Measurements from ENCODE around the gene LRP1.

LRP1 gene

GRCh38 chr12:57153415-57153997, 25.2 kb downstream of the LRP1 start:
- H3K4me1 ChIP-seq = no peaks in the 10 kb centered on the region
- no peak overlapping the region for H3K4me3 ChIP-seq (ENCODE audit: low read depth, low read length)
- no peak overlapping the region for H3K4me2 ChIP-seq (ENCODE audit: low read length)
- H3K36me3 ChIP-seq (ENCODE audit: control insufficient read depth, insufficient read depth, low read length) = no peaks in the 10 kb centered on the region
- H3K9ac ChIP-seq = no peak overlapping the region
- no peak for TF ChIP-seq CTCF (IDR thresholded peaks at IDR 0.05)
- H2AFZ ChIP-seq = no peak overlapping the region
- no peaks in the 10 kb centered on the region for H3K79me2 ChIP-seq
- no peak overlapping the region for H3K27ac ChIP-seq
- H3K9me3 ChIP-seq (ENCODE audit: control insufficient read depth, low read length) = no peaks in the 10 kb centered on the region
- H3K27me3 ChIP-seq (ENCODE audit: control insufficient read depth, insufficient read depth, low read length) = no peaks in the 10 kb centered on the region

DNA sequence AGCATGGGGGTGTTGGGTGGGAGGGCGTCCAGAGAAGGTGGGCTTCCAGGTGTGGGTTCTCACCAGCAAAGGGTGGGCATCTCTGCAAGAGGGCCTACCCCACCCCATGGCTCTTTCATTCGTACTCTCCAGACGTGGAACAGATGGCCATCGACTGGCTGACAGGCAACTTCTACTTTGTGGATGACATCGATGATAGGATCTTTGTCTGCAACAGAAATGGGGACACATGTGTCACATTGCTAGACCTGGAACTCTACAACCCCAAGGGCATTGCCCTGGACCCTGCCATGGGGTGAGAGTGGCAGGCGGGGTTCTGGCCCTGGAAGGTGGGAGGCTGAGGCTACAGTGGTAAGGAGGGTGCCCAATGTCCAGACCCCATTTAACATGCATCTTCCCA, 25.8 kb downstream of the LRP1 start:
- Histone ChIP-seq H3K4me3 (ENCODE audit: low read depth, low read length) (no peak overlapping the region), H3K27me3 (ENCODE audit: control insufficient read depth, insufficient read depth, low read length) (no peaks in the 10 kb centered on the region), H3K79me2 (no peaks in the 10 kb centered on the region), H3K4me1 (no peaks in the 10 kb centered on the region), H3K9ac (no peak overlapping the region), H2AFZ (no peak overlapping the region), H3K9me3 (ENCODE audit: control insufficient read depth, low read length) (no peaks in the 10 kb centered on the region), H3K36me3 (ENCODE audit: control insufficient read depth, insufficient read depth, low read length) (no peaks in the 10 kb centered on the region), H3K27ac (no peak overlapping the region), H3K4me2 (ENCODE audit: low read length) (no peak overlapping the region)
- no peak for TF ChIP-seq CTCF (IDR thresholded peaks at IDR 0.05)

DNA sequence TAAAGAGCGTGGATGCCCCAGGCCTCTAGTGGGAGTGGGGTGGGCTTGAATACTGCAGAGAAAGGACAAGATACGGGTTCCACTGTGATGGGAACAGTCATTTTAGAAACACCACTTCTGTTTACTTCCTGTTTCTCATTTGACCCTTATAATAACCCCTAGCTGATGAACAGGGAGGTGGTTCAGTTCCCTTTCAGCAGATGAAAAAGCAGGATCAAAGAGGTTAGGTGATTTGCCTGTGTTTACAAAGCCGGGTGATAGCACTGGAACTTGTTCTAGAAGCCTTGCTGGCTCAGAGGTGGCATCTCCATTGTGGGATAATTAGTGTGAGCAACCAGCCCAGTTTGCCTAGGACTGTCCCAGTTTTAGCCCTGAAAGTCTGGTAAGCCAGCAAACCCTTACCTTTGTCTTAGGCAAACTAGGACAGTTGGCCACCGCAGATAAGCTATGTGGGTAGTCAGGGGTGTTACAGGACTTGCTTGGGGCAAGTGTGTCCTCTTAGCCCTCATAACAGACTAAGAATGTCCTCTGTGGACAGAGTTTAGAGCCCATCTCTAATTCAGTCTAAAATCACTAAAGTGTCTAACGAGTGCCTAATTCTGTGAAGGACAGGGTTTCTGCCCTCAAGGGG, 26.6 kb downstream of the LRP1 start:
- no peaks in the 10 kb centered on the region for H3K9me3 ChIP-seq (ENCODE audit: control insufficient read depth, low read length)
- no peaks in the 10 kb centered on the region for H3K4me1 ChIP-seq
- no peak for TF ChIP-seq CTCF (IDR thresholded peaks at IDR 0.05)
- H3K36me3 ChIP-seq (ENCODE audit: control insufficient read depth, insufficient read depth, low read length) = no peaks in the 10 kb centered on the region
- no peaks in the 10 kb centered on the region for H3K79me2 ChIP-seq
- no peak overlapping the region for H3K9ac ChIP-seq
- no peaks in the 10 kb centered on the region for H3K27me3 ChIP-seq (ENCODE audit: control insufficient read depth, insufficient read depth, low read length)
- no peak overlapping the region for H2AFZ ChIP-seq
- H3K4me3 ChIP-seq (ENCODE audit: low read depth, low read length) = no peak overlapping the region
- H3K27ac ChIP-seq = no peak overlapping the region
- no peak overlapping the region for H3K4me2 ChIP-seq (ENCODE audit: low read length)

- no peaks in the 10 kb centered on the region for H3K79me2 ChIP-seq
- no peaks in the 10 kb centered on the region for H3K36me3 ChIP-seq (ENCODE audit: control insufficient read depth, insufficient read depth, low read length)
- no peaks in the 10 kb centered on the region for H3K4me1 ChIP-seq
- no peak overlapping the region for H3K4me3 ChIP-seq (ENCODE audit: low read depth, low read length)
- no peak overlapping the region for H3K4me2 ChIP-seq (ENCODE audit: low read length)
- H3K27ac ChIP-seq = no peak overlapping the region
- no peak overlapping the region for H3K9ac ChIP-seq
- no peak for TF ChIP-seq CTCF (IDR thresholded peaks at IDR 0.05)
- H2AFZ ChIP-seq = no peak overlapping the region
- no peaks in the 10 kb centered on the region for H3K9me3 ChIP-seq (ENCODE audit: control insufficient read depth, low read length)
- H3K27me3 ChIP-seq (ENCODE audit: control insufficient read depth, insufficient read depth, low read length) = no peaks in the 10 kb centered on the region
Measured at GRCh38 chr12:57156701-57157403, 28.6 kb downstream of the LRP1 start.

Measured in parathyroid adenoma (tissue), 2 donors.